Mucosa of descending colon (tissue), 3 donors: ENCODE results near the gene MOB3A. TPM values are rescaled to one million over a fixed set of nuclear protein-coding genes. Genes with fewer than 3 reads are reported as not detected.

Experiments
- ATAC-seq: fragments of 200-7000 bp; cut with Tn5 transposase; one replicate; pipeline ENCODE4 v1.9.1; 2020; ENCODE audit warnings: mild to moderate bottlenecking, moderate library complexity
- DNase-seq, 3 donors: peaks; one replicate each; pipeline ENCODE4 v3.0.0-alpha.2; 2020
- H3K36me3 ChIP-seq: fragments of 200-600 bp; one replicate; pipeline ENCODE4 v1.8.0; 2021; ENCODE audit warnings: low read depth, mild to moderate bottlenecking
- H3K4me1 ChIP-seq: fragments of 200-600 bp; one replicate; pipeline ENCODE4 v1.8.0; 2021; ENCODE audit warnings: low read depth, mild to moderate bottlenecking
- H3K4me3 ChIP-seq: fragments of 200-600 bp; one replicate; pipeline ENCODE4 v1.8.0; 2021; ENCODE audit warnings: mild to moderate bottlenecking
- H3K9me3 ChIP-seq: fragments of 200-600 bp; one replicate; pipeline ENCODE4 v1.8.0; 2021; ENCODE audit warnings: mild to moderate bottlenecking
- intact Hi-C, 2 donors: fragments of 100-400 bp; cut with DNase I in 1 of 2; cut with micrococcal nuclease in 1 of 2; formaldehyde crosslinking; loops; one replicate each; pipeline versions ENCODE4 v1.11.0 to v1.11.1; 2022; cut with DNase I, micrococcal nuclease
- total RNA-seq, 3 donors: library from RNA; stranded (reverse); fragmentation: NEBNext Ultra II Directional in 2 of 3; extraction: Animal tissue kit (Norgen Biotek cat#: 25700) in 2 of 3; gene quantifications; one replicate each; pipeline versions ENCODE4 v1.2.1 to v1.2.4, GENCODE V29; 2021 to 2023
- TF ChIP-seq, protein P1 (sequence below): fragments of 200-600 bp; IDR thresholded peaks from one replicate; pipeline ENCODE4 v1.8.0; 2022; ENCODE audit warnings: antibody characterized with exemption, mild to moderate bottlenecking
- donor health status: DM: no; HTN: no; CAD: no; lungs with moderate emphysema.
- donor health status: DM: no; HTN: no; CAD: no.
- donor health status: DM: no; HTN: yes; CAD: no.

MOB3A gene
- total RNA-seq, 3 donors from 2014 or later = 39.8 to 76.8 (median 43.7) TPM

DNA sequence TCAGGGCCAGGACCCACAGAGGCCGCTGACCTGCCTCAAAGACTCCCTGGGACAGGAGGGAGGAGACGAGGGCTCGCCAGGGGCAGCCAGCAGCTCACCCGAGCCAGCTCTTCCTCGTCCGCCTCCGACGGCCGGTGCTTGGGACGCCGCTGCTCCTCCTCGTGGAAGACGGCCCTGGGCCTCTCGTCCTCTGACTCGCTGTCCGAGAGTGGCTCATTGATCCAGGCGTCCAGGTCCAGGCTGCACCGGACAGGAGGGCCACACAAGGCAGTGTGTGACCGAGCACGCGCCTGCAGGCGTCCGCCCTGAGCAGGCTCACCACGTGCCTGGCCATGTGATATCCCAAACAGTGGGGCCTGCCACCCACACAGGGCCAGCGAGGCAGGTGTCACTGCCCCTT lies 20.4 kb upstream of the MOB3A start:
- H3K9me3 ChIP-seq = no peaks in the 10 kb centered on the region
- ATAC-seq (no peak), DNase-seq (no peak)
- TF ChIP-seq, protein P1, sequence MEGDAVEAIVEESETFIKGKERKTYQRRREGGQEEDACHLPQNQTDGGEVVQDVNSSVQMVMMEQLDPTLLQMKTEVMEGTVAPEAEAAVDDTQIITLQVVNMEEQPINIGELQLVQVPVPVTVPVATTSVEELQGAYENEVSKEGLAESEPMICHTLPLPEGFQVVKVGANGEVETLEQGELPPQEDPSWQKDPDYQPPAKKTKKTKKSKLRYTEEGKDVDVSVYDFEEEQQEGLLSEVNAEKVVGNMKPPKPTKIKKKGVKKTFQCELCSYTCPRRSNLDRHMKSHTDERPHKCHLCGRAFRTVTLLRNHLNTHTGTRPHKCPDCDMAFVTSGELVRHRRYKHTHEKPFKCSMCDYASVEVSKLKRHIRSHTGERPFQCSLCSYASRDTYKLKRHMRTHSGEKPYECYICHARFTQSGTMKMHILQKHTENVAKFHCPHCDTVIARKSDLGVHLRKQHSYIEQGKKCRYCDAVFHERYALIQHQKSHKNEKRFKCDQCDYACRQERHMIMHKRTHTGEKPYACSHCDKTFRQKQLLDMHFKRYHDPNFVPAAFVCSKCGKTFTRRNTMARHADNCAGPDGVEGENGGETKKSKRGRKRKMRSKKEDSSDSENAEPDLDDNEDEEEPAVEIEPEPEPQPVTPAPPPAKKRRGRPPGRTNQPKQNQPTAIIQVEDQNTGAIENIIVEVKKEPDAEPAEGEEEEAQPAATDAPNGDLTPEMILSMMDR = no peak
- H3K4me3 ChIP-seq = no peak overlapping the region
- no peaks in the 10 kb centered on the region for H3K4me1 ChIP-seq
- H3K36me3 ChIP-seq = peaks cover 54% of the 10 kb centered on the region
- intact Hi-C loops = no loop called here

DNA sequence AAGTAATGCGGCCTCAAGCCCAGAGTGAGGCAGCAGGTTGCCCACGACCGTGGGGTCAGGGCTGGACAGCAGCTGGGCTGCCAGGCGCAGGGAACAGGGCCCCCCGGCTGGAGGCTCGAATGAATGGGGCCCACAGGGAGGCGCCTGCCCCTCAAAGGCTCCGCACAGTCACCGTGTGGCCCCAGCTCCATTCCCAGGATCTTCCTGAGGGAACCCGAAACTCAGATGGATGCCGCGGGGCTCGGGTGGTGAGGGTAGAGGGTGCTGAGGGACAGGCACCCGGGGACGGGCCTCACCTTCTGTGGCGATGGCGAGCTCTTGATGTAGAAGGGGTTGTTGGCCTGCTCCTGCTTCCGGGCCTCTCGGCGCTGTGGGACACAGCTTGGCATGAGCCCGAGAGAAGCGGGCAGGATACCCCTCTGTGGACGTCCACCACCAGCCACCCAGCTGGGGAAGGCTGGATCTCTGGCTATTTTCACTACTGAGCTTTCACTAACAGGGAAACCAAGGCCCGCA lies 19.8 kb upstream of the MOB3A start:
- no peaks in the 10 kb centered on the region for H3K4me1 ChIP-seq
- no peak overlapping the region for H3K4me3 ChIP-seq
- DNase-seq (no peak), ATAC-seq (no peak)
- intact Hi-C loops = no loop called here
- H3K36me3 ChIP-seq = peaks cover 59% of the 10 kb centered on the region
- H3K9me3 ChIP-seq = no peaks in the 10 kb centered on the region
- TF ChIP-seq, protein P1 = no peak

DNA sequence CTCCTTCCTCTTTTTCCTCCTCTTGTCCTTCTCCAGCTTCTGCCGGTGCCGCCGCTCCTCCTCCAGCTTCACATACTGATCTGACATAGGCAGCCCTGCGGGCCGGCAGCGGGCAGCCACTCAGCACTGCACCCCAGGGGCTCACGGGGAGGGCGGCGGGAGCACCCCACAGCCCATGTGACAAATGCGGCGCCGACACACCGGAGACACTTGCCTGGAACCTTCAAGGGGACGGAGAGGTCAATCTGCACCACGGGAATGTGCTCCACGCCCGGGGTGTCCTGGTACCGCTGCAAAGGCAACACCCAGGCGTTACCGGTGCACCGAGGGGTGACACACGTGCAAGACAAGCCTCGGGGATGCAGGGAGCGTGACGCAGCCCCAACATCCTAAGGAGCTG lies 19.2 kb upstream of the MOB3A start:
- no peak for DNase-seq
- peaks cover 66% of the 10 kb centered on the region for H3K36me3 ChIP-seq
- no peaks in the 10 kb centered on the region for H3K9me3 ChIP-seq

DNA sequence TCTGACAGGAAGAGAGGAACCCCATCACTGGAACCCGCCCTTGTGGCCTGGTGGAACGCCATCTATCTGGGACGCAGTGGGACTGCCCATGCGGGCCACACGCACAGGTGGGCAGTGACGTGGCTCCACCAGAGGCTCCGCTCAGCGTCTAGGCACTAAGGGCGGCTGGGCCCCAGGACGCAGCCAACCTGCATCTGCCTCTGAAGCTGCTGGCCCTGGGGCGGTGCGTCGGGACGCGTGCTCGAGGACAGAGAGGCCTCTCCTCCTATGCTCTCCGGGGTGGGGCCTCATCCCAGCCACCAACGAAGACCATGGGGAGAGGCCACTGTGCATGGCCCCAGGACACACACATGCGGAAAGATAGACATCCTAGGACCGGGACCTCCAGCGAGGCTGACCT lies 18.7 kb upstream of the MOB3A start:
- Histone ChIP-seq H3K9me3 (no peaks in the 10 kb centered on the region), H3K4me3 (no peak overlapping the region), H3K36me3 (peaks cover 67% of the 10 kb centered on the region), H3K4me1 (no peaks in the 10 kb centered on the region)
- no peak for ATAC-seq
- TF ChIP-seq, protein P1 = no peak
- no peak for DNase-seq
- intact Hi-C loops = no loop called here

More for the DNA sequence above, 19.2 kb upstream of the MOB3A start:
- no peaks in the 10 kb centered on the region for H3K4me1 ChIP-seq
- no peak overlapping the region for H3K4me3 ChIP-seq
- TF ChIP-seq, protein P1 = no peak
- ATAC-seq = no peak
- intact Hi-C loops = no loop called here

DNA sequence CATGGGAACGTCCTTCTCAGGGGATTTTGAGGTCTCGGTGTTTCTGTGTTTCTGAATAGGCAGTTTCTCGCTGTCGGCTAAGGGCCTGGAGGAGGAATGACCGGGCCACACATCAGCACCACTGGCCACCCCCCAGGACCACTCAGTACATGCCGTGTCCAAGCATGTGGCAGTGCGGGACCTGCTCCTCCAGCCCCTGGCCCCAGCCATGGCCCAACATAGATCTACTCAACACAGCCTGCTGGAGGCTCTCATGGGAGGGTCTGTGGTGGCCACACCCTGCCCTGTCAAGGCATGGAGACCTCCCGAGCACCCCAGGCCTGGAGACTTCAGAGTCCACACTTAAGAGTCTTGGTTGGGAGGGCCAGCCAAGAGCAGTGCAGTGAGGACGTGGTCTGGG lies 18.1 kb upstream of the MOB3A start:
- Histone ChIP-seq H3K4me3 (no peak overlapping the region), H3K9me3 (no peaks in the 10 kb centered on the region), H3K4me1 (no peaks in the 10 kb centered on the region), H3K36me3 (peaks cover 72% of the 10 kb centered on the region)
- intact Hi-C loops = no loop called here
- TF ChIP-seq, protein P1 = no peak
- DNase-seq = no peak
- ATAC-seq = no peak
